GM21528 (cell line): ENCODE measurements around the gene B9D1.

Source experiments
- ATAC-seq: cut with Tn5 transposase; IDR thresholded peaks from one replicate; pipeline ENCODE4 v1.9.1; 2021; ENCODE audit warnings: mild to moderate bottlenecking, moderate library complexity; ENCODE audit not compliant: unreplicated experiment, low FRiP score

Gene B9D1

GRCh38 chr17:19327031-19327783 lies 35.3 kb downstream of the B9D1 start:
- no peak for ATAC-seq

GRCh38 chr17:19325542-19325941 lies 37.0 kb downstream of the B9D1 start:
- ATAC-seq: no peak

- no peak for ATAC-seq
These were observed 39.7 kb downstream of the B9D1 start for GRCh38 chr17:19322861-19323260.

- ATAC-seq: no peak
These were observed 40.4 kb downstream of the B9D1 start for GRCh38 chr17:19322129-19322505.

- ATAC-seq: no peak
These were observed 40.9 kb downstream of the B9D1 start for GRCh38 chr17:19321481-19322128.

- ATAC-seq: no peak
These were observed 41.6 kb downstream of the B9D1 start for GRCh38 chr17:19320876-19321275.

- no peak for ATAC-seq
These were observed 42.6 kb downstream of the B9D1 start for GRCh38 chr17:19319771-19320505.

GRCh38 chr17:19318611-19319010 lies 43.9 kb downstream of the B9D1 start:
- no peak for ATAC-seq

- no peak for ATAC-seq
These were observed 45.0 kb downstream of the B9D1 start for GRCh38 chr17:19317359-19318095.

- no peak for ATAC-seq
These were observed 45.7 kb downstream of the B9D1 start for GRCh38 chr17:19316761-19317358.

GRCh38 chr17:19315104-19315503 lies 47.4 kb downstream of the B9D1 start:
- ATAC-seq: no peak

- no peak for ATAC-seq
These were observed 48.5 kb downstream of the B9D1 start for GRCh38 chr17:19313746-19314651.

GRCh38 chr17:19313066-19313745 lies 49.3 kb downstream of the B9D1 start:
- ATAC-seq: no peak

- no peak for ATAC-seq
These were observed 50.1 kb downstream of the B9D1 start for GRCh38 chr17:19312406-19312805.

GRCh38 chr17:19311421-19312215 lies 50.9 kb downstream of the B9D1 start:
- no peak for ATAC-seq

GRCh38 chr17:19311016-19311415 lies 51.5 kb downstream of the B9D1 start:
- no peak for ATAC-seq

GRCh38 chr17:19310151-19310550 lies 52.4 kb downstream of the B9D1 start:
- ATAC-seq: no peak

- ATAC-seq: no peak
These were observed 52.8 kb downstream of the B9D1 start for GRCh38 chr17:19309701-19310100.
